Liver (tissue), 9 donors: ENCODE measurements around the gene EMILIN1. TPM values are rescaled to one million over a fixed set of nuclear protein-coding genes. Genes with fewer than 3 reads are reported as not detected.

ENCODE experiments used
- DNase-seq: peaks from one replicate; pipeline ENCODE4 v3.0.0-alpha.2; 2017; ENCODE audit warnings: low spot score
- H3K27ac ChIP-seq, 2 donors: one replicate each; pipeline ENCODE4 v1.7.0; 2013; ENCODE audit warnings: inconsistent platforms in 2 of 2, low read length in 2 of 2, control low read depth in 1 of 2, low read depth in 1 of 2, mild to moderate bottlenecking in 1 of 2
- H3K27me3 ChIP-seq, 4 donors: one replicate each; pipeline versions ENCODE4 v1.6.1 to v1.7.0; 2013; ENCODE audit warnings: low read length in 3 of 4, inconsistent platforms in 1 of 4, mild to moderate bottlenecking in 1 of 4, moderate library complexity in 1 of 4; ENCODE audit not compliant: control insufficient read depth in 4 of 4, insufficient read depth in 4 of 4
- H3K36me3 ChIP-seq, 4 donors: one replicate each; pipeline versions ENCODE4 v1.6.1 to v1.7.0; 2013; ENCODE audit warnings: low read length in 3 of 4, mild to moderate bottlenecking in 3 of 4, low read depth in 1 of 4, moderate library complexity in 1 of 4; ENCODE audit not compliant: control insufficient read depth in 4 of 4, insufficient read depth in 3 of 4
- H3K4me1 ChIP-seq, 4 donors: one replicate each; pipeline versions ENCODE4 v1.6.1 to v1.7.0; 2013; ENCODE audit warnings: low read length in 3 of 4, mild to moderate bottlenecking in 3 of 4, moderate library complexity in 1 of 4; ENCODE audit not compliant: control insufficient read depth in 4 of 4, insufficient read depth in 4 of 4
- H3K4me3 ChIP-seq, 3 donors: one replicate each; pipeline versions ENCODE4 v1.6.1 to v1.7.0; 2013; ENCODE audit warnings: low read length in 3 of 3, control low read depth in 1 of 3, low read depth in 1 of 3, mild to moderate bottlenecking in 1 of 3
- H3K9ac ChIP-seq, 2 donors: one replicate each; pipeline ENCODE4 v1.7.0; 2013; ENCODE audit warnings: low read length in 2 of 2, mild to moderate bottlenecking in 2 of 2, moderate library complexity in 2 of 2, control low read depth in 1 of 2, low read depth in 1 of 2
- H3K9me3 ChIP-seq, 4 donors: one replicate each; pipeline versions ENCODE4 v1.6.1 to v1.7.0; 2013; ENCODE audit warnings: low read length in 3 of 4; ENCODE audit not compliant: control insufficient read depth in 4 of 4
- EGR1 ChIP-seq, 2 donors: IDR thresholded peaks; 2 replicates each; pipeline ENCODE4 v1.6.1; 2016 to 2018; ENCODE audit warnings: antibody characterized with exemption in 2 of 2, low read depth in 2 of 2
- FOXA1 ChIP-seq: IDR thresholded peaks from 2 replicates; pipeline ENCODE4 v1.6.1; 2016; ENCODE audit warnings: antibody characterized with exemption
- FOXA2 ChIP-seq: IDR thresholded peaks from 2 replicates; pipeline ENCODE4 v1.6.1; 2016; ENCODE audit warnings: antibody characterized with exemption
- GABPA ChIP-seq, 2 donors: IDR thresholded peaks in 1 of 2; conservative IDR thresholded peaks in 1 of 2; 2 replicates each; pipeline ENCODE4 v1.6.1; 2016; ENCODE audit warnings: antibody characterized with exemption in 2 of 2, mild to moderate bottlenecking in 1 of 2, moderate library complexity in 1 of 2
- JUND ChIP-seq, 2 donors: IDR thresholded peaks; 2 replicates each; pipeline ENCODE4 v1.6.1; 2016; ENCODE audit warnings: antibody characterized with exemption in 2 of 2
- NR2F2 ChIP-seq: IDR thresholded peaks from 2 replicates; pipeline ENCODE4 v1.6.1; 2016; ENCODE audit warnings: antibody characterized with exemption
- RAD21 ChIP-seq, 2 donors: IDR thresholded peaks; 2 replicates each; pipeline ENCODE4 v1.6.1; 2016; ENCODE audit warnings: antibody characterized with exemption in 2 of 2, mild to moderate bottlenecking in 2 of 2
- RXRA ChIP-seq, 2 donors: IDR thresholded peaks; 2 replicates each; pipeline ENCODE4 v1.6.1; 2017 to 2018; ENCODE audit warnings: antibody characterized with exemption in 2 of 2, mild to moderate bottlenecking in 1 of 2
- SP1 ChIP-seq: IDR thresholded peaks from 2 replicates; pipeline ENCODE4 v1.6.1; 2018; ENCODE audit warnings: antibody characterized with exemption, mild to moderate bottlenecking
- TAF1 ChIP-seq: conservative IDR thresholded peaks from 2 replicates; pipeline ENCODE4 v1.6.1; 2016; ENCODE audit warnings: antibody characterized with exemption, mild to moderate bottlenecking
- YY1 ChIP-seq: IDR thresholded peaks from 2 replicates; pipeline ENCODE4 v1.6.1; 2016; ENCODE audit warnings: antibody characterized with exemption, mild to moderate bottlenecking
- WGBS: extraction: QIAGEN DNeasy Blood & Tissue Kit; methylation state at CpG from one replicate; pipeline ENCODE4 v1.1.7; 2013; 5-methylcytosine and 5-hydroxymethylcytosine counted together
- polyA plus RNA-seq, 2 donors: library from polyadenylated mRNA; stranded (reverse) in 1 of 2; unstranded in 1 of 2; fragments of 200-250 nt in 1 of 2; fragments of >200 nt in 1 of 2; fragmentation: Nextera tagmentation in 1 of 2; extraction: Ambion mirVana in 1 of 2; gene quantifications; one replicate each; pipeline versions ENCODE4 v1.2.1 to v1.2.3, GENCODE V29; 2013 to 2015
- total RNA-seq, 2 donors: library from RNA; depleted of rRNA; stranded (reverse); fragments of >200 nt; gene quantifications; one replicate each; pipeline ENCODE4 v1.2.3, GENCODE V29; 2014
- TF ChIP-seq, protein P1 (sequence below): IDR thresholded peaks from 2 replicates; pipeline ENCODE4 v1.6.1; 2016; ENCODE audit warnings: antibody characterized with exemption
- TF ChIP-seq, protein P2 (sequence below): IDR thresholded peaks from 2 replicates; pipeline ENCODE4 v1.6.1; 2016; ENCODE audit warnings: antibody characterized with exemption, mild to moderate bottlenecking
- TF ChIP-seq, protein P3 (sequence below): IDR thresholded peaks from 2 replicates; pipeline ENCODE4 v1.6.1; 2016; ENCODE audit warnings: antibody characterized with exemption
- TF ChIP-seq, protein P4 (sequence below): fragments of 150-350 bp; IDR thresholded peaks from 2 replicates; pipeline ENCODE4 v1.5.1; 2017; ENCODE audit warnings: improper control_type of control experiment, low read depth, low read length; ENCODE audit not compliant: missing input control
- TF ChIP-seq, protein P5 (sequence below): IDR thresholded peaks from 2 replicates; pipeline ENCODE4 v1.6.1; 2016; ENCODE audit warnings: antibody characterized with exemption
- donor health status: healthy.
- donor health status: healthy.
- donor health status: healthy.
- donor health status: healthy.
- donor health status: healthy.

Gene EMILIN1
- total and polyA plus RNA-seq, 4 donors, result 3.4 to 26.1 (median 24.0) TPM

DNA sequence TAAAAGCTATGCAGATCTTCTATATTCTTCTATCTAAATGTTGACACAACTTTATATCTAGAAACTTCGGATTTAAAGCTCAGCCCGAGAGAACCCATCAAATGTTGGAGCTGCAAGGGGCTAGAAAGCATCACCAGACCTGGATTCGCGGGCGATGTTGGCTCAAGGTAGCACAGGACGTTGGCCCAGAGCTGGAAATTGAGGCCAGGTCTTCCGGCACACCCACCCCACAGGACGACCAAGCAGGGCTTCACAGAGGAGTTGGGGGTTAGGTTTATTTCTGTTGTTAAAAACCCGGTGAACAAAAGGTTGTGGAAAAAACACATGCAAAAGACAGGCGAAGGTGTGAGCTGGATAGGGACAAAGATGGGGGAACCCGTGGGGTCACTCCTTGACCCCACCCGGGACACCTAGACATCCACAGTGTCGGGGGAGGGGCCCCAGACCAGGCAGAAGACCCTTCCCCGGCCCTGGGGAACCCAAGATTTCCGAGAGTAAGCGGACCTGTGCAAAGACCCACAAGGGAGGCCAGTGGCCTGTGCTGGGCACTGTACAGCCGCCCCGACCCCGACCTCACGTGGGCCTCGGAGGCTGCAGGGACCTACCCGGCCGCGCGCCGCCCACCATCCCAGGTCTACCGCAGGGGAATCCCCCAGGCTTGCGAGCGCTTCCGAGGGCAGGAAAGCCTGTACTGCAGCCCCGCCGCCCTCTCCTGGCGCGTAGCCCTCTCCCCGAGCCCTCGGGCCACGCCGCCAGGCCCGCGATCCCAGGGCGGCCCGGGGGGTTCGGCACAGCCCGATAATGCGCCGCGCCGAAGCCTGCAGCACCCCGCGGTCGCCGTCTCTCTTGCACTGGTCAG, 28.8 kb upstream of the EMILIN1 start:
- 16% methylated on average over 52 of the region's 52 CpGs for whole genome bisulfite sequencing
- Histone ChIP-seq H3K27ac (peak overlapping the region; percentile 77 to 79), H3K36me3 (peaks cover 0 to 3% (median 2%) of the 10 kb centered on the region in 4 donors), H3K4me3 (peak overlapping the region; percentile 28 to 72 (median 58)), H3K4me1 (peaks cover 6 to 24% (median 14%) of the 10 kb centered on the region in 4 donors), H3K27me3 (no peaks in the 10 kb centered on the region), H3K9ac (peak overlapping the region in 1 of 2 donors; percentile 43), H3K9me3 (no peaks in the 10 kb centered on the region)
- TF ChIP-seq JUND (IDR thresholded peaks at IDR 0.05) (no peak), TAF1 (no peak), RXRA (IDR thresholded peaks at IDR 0.05) (no peak), GABPA (IDR thresholded peaks at IDR 0.05 in 1 of 2, conservative IDR thresholded peaks at IDR 0.05 in 1 of 2) (no peak), FOXA1 (no peak), SP1 (no peak), EGR1 (IDR thresholded peaks at IDR 0.05; ENCODE audit: low read depth in 2 of 2) (no peak), FOXA2 (no peak), RAD21 (IDR thresholded peaks at IDR 0.05) (no peak), YY1 (no peak), NR2F2 (no peak)
- TF ChIP-seq, protein P1, sequence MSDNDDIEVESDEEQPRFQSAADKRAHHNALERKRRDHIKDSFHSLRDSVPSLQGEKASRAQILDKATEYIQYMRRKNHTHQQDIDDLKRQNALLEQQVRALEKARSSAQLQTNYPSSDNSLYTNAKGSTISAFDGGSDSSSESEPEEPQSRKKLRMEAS, result no peak
- TF ChIP-seq, protein P2, sequence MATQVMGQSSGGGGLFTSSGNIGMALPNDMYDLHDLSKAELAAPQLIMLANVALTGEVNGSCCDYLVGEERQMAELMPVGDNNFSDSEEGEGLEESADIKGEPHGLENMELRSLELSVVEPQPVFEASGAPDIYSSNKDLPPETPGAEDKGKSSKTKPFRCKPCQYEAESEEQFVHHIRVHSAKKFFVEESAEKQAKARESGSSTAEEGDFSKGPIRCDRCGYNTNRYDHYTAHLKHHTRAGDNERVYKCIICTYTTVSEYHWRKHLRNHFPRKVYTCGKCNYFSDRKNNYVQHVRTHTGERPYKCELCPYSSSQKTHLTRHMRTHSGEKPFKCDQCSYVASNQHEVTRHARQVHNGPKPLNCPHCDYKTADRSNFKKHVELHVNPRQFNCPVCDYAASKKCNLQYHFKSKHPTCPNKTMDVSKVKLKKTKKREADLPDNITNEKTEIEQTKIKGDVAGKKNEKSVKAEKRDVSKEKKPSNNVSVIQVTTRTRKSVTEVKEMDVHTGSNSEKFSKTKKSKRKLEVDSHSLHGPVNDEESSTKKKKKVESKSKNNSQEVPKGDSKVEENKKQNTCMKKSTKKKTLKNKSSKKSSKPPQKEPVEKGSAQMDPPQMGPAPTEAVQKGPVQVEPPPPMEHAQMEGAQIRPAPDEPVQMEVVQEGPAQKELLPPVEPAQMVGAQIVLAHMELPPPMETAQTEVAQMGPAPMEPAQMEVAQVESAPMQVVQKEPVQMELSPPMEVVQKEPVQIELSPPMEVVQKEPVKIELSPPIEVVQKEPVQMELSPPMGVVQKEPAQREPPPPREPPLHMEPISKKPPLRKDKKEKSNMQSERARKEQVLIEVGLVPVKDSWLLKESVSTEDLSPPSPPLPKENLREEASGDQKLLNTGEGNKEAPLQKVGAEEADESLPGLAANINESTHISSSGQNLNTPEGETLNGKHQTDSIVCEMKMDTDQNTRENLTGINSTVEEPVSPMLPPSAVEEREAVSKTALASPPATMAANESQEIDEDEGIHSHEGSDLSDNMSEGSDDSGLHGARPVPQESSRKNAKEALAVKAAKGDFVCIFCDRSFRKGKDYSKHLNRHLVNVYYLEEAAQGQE, result no peak
- TF ChIP-seq, protein P3, sequence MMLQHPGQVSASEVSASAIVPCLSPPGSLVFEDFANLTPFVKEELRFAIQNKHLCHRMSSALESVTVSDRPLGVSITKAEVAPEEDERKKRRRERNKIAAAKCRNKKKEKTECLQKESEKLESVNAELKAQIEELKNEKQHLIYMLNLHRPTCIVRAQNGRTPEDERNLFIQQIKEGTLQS, result no peak
- TF ChIP-seq, protein P4, sequence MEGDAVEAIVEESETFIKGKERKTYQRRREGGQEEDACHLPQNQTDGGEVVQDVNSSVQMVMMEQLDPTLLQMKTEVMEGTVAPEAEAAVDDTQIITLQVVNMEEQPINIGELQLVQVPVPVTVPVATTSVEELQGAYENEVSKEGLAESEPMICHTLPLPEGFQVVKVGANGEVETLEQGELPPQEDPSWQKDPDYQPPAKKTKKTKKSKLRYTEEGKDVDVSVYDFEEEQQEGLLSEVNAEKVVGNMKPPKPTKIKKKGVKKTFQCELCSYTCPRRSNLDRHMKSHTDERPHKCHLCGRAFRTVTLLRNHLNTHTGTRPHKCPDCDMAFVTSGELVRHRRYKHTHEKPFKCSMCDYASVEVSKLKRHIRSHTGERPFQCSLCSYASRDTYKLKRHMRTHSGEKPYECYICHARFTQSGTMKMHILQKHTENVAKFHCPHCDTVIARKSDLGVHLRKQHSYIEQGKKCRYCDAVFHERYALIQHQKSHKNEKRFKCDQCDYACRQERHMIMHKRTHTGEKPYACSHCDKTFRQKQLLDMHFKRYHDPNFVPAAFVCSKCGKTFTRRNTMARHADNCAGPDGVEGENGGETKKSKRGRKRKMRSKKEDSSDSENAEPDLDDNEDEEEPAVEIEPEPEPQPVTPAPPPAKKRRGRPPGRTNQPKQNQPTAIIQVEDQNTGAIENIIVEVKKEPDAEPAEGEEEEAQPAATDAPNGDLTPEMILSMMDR, result no peak
- TF ChIP-seq, protein P5, sequence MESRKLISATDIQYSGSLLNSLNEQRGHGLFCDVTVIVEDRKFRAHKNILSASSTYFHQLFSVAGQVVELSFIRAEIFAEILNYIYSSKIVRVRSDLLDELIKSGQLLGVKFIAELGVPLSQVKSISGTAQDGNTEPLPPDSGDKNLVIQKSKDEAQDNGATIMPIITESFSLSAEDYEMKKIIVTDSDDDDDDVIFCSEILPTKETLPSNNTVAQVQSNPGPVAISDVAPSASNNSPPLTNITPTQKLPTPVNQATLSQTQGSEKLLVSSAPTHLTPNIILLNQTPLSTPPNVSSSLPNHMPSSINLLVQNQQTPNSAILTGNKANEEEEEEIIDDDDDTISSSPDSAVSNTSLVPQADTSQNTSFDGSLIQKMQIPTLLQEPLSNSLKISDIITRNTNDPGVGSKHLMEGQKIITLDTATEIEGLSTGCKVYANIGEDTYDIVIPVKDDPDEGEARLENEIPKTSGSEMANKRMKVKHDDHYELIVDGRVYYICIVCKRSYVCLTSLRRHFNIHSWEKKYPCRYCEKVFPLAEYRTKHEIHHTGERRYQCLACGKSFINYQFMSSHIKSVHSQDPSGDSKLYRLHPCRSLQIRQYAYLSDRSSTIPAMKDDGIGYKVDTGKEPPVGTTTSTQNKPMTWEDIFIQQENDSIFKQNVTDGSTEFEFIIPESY, result no peak
- DNase-seq, result peak; percentile 58
